ENCODE measurements around the gene ZBTB20. TPM values are rescaled to one million over a fixed set of nuclear protein-coding genes. Genes with fewer than 3 reads are reported as not detected.

ZBTB20 gene
- total RNA-seq, 4 donors from 2014 or later = 69.9 to 112 (median 80.8) TPM

DNA sequence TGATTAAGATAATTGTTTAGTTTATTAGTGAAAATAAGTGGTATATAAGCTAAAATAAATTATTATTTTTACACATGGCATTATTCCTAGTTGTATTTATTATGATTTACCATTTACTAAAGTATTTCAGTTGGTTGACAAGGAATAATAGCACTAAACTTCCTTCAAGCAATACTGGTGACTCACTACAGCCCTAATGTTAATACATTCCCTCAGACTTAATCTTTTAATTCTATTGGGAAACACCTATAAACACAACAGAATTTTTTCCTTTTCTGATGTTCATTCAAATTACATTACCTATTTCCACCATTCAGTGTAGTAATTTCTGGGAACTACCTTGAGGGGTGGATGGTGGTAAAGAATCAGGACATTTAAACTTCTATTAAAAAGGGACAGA lies 589.3 kb downstream of the ZBTB20 start:
- Histone ChIP-seq H3K27me3 (no peaks in the 10 kb centered on the region), H3K4me1 (peaks cover 3 to 22% (median 6%) of the 10 kb centered on the region in 4 donors), H3K27ac (replicated peaks in 1 of 4) (no peak overlapping the region), H3K4me3 (no peak overlapping the region), H3K9me3 (no peaks in the 10 kb centered on the region), H3K36me3 (no peaks in the 10 kb centered on the region)
- DNase-seq (ENCODE audit: extremely low spot score) = no peak
- TF ChIP-seq EP300 (IDR thresholded peaks at IDR 0.05) = no peak
- TF ChIP-seq, protein P1, sequence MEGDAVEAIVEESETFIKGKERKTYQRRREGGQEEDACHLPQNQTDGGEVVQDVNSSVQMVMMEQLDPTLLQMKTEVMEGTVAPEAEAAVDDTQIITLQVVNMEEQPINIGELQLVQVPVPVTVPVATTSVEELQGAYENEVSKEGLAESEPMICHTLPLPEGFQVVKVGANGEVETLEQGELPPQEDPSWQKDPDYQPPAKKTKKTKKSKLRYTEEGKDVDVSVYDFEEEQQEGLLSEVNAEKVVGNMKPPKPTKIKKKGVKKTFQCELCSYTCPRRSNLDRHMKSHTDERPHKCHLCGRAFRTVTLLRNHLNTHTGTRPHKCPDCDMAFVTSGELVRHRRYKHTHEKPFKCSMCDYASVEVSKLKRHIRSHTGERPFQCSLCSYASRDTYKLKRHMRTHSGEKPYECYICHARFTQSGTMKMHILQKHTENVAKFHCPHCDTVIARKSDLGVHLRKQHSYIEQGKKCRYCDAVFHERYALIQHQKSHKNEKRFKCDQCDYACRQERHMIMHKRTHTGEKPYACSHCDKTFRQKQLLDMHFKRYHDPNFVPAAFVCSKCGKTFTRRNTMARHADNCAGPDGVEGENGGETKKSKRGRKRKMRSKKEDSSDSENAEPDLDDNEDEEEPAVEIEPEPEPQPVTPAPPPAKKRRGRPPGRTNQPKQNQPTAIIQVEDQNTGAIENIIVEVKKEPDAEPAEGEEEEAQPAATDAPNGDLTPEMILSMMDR (IDR thresholded peaks at IDR 0.05) = no peak
- intact Hi-C loops (cut with DNase I) = no loop called here

- 100% methylated on average over 1 of the region's 1 CpG for WGBS
- Histone ChIP-seq H3K36me3 (no peaks in the 10 kb centered on the region), H3K9me3 (no peaks in the 10 kb centered on the region), H3K27me3 (no peaks in the 10 kb centered on the region), H3K4me1 (peaks cover 3 to 21% (median 6%) of the 10 kb centered on the region in 4 donors), H3K27ac (replicated peaks in 1 of 4) (no peak overlapping the region), H3K4me3 (no peak overlapping the region)
- TF ChIP-seq POLR2A (IDR thresholded peaks at IDR 0.05; ENCODE audit: low read depth) (no peak), EP300 (IDR thresholded peaks at IDR 0.05) (no peak), POLR2AphosphoS5 (IDR thresholded peaks at IDR 0.05) (no peak)
- TF ChIP-seq, protein P1 (IDR thresholded peaks at IDR 0.05) = no peak
- intact Hi-C loops (cut with DNase I) = no loop called here
- DNase-seq (ENCODE audit: extremely low spot score) = no peak
Measured at GRCh38 chr3:114556657-114557213, 590.4 kb downstream of the ZBTB20 start.

GRCh38 chr3:114554731-114555130 lies 592.4 kb downstream of the ZBTB20 start:
- no peak for DNase-seq (ENCODE audit: extremely low spot score)
- H3K27ac ChIP-seq (replicated peaks in 1 of 4) = no peak overlapping the region
- H3K36me3 ChIP-seq = no peaks in the 10 kb centered on the region
- 43% methylated on average over 1 of the region's 1 CpG for WGBS
- intact Hi-C loops (cut with DNase I) = no loop called here
- H3K4me3 ChIP-seq = no peak overlapping the region
- TF ChIP-seq, protein P1 (IDR thresholded peaks at IDR 0.05) = no peak
- no peak for TF ChIP-seq POLR2A (IDR thresholded peaks at IDR 0.05; ENCODE audit: low read depth)
- TF ChIP-seq EP300 (IDR thresholded peaks at IDR 0.05) = no peak
- no peak for TF ChIP-seq POLR2AphosphoS5 (IDR thresholded peaks at IDR 0.05)
- H3K9me3 ChIP-seq = no peaks in the 10 kb centered on the region
- H3K4me1 ChIP-seq = peaks cover 3 to 21% (median 6%) of the 10 kb centered on the region in 4 donors
- H3K27me3 ChIP-seq = no peaks in the 10 kb centered on the region

GRCh38 chr3:114553949-114554593 lies 593.0 kb downstream of the ZBTB20 start:
- no peaks in the 10 kb centered on the region for H3K27me3 ChIP-seq
- no peaks in the 10 kb centered on the region for H3K9me3 ChIP-seq
- 71% methylated on average over 3 of the region's 3 CpGs for WGBS
- no peak overlapping the region for H3K4me3 ChIP-seq
- intact Hi-C loops (cut with DNase I) = no loop called here
- no peak overlapping the region for H3K27ac ChIP-seq (replicated peaks in 1 of 4)
- peaks cover 3 to 21% (median 6%) of the 10 kb centered on the region in 4 donors for H3K4me1 ChIP-seq
- TF ChIP-seq, protein P1 (IDR thresholded peaks at IDR 0.05) = no peak
- TF ChIP-seq EP300 (IDR thresholded peaks at IDR 0.05) = no peak
- TF ChIP-seq POLR2AphosphoS5 (IDR thresholded peaks at IDR 0.05) = no peak
- TF ChIP-seq POLR2A (IDR thresholded peaks at IDR 0.05; ENCODE audit: low read depth) = no peak
- no peaks in the 10 kb centered on the region for H3K36me3 ChIP-seq
- no peak for DNase-seq (ENCODE audit: extremely low spot score)

DNA sequence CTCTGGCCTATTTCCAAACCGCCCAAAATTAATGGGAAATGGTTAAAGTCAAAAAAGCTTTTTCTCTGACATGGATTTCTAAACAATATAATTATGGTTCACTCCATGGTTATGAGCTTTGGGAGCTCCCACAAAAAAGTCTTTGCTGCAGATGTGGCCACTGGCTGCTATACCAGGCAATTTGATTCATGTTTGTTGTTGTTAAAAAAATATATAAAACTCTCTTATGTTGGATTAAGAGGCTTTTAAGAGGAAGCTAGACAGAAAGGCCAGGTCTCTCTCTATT lies 594.6 kb downstream of the ZBTB20 start:
- TF ChIP-seq POLR2AphosphoS5 (IDR thresholded peaks at IDR 0.05) = no peak
- TF ChIP-seq EP300 (IDR thresholded peaks at IDR 0.05) = no peak
- TF ChIP-seq, protein P1 (IDR thresholded peaks at IDR 0.05) = no peak
- no peak for TF ChIP-seq POLR2A (IDR thresholded peaks at IDR 0.05; ENCODE audit: low read depth)
- WGBS = 95% methylated on average over 1 of the region's 1 CpG
- Histone ChIP-seq H3K27me3 (no peaks in the 10 kb centered on the region), H3K36me3 (no peaks in the 10 kb centered on the region), H3K4me1 (peaks cover 0 to 15% (median under 1%) of the 10 kb centered on the region in 4 donors), H3K9me3 (no peaks in the 10 kb centered on the region), H3K27ac (replicated peaks in 1 of 4) (no peak overlapping the region), H3K4me3 (no peak overlapping the region)
- intact Hi-C loops (cut with DNase I) = no loop called here
- DNase-seq (ENCODE audit: extremely low spot score) = no peak

Data from esophagus muscularis mucosa (tissue), 4 donors.